Vagina (tissue), 2 donors: ENCODE data around the gene CARS2. TPM values are rescaled to one million over a fixed set of nuclear protein-coding genes. Genes with fewer than 3 reads are reported as not detected.

ENCODE experiments used
- DNase-seq, 2 donors: peaks; one replicate each; pipeline ENCODE4 v3.0.0-alpha.2; 2017; ENCODE audit errors: extremely low spot score in 2 of 2
- H3K27ac ChIP-seq: fragments of 200-600 bp; sonication (generic); one replicate; pipeline ENCODE4 v1.5.1; 2019
- H3K27me3 ChIP-seq: fragments of 200-600 bp; sonication (generic); one replicate; pipeline ENCODE4 v1.5.1; 2019
- H3K36me3 ChIP-seq, 2 donors: fragments of 200-600 bp; sonication (generic); one replicate each; pipeline ENCODE4 v1.5.1; 2017 to 2019
- H3K4me1 ChIP-seq: fragments of 200-600 bp; sonication (generic); one replicate; pipeline ENCODE4 v1.5.1; 2019
- H3K4me3 ChIP-seq, 2 donors: fragments of 200-600 bp; sonication (generic); 1 replicate in 1 of 2; 2 replicates in 1 of 2; pipeline ENCODE4 v1.5.1; 2016 to 2019
- H3K9me3 ChIP-seq: fragments of 200-600 bp; sonication (generic); one replicate; pipeline ENCODE4 v1.5.1; 2019
- POLR2A ChIP-seq, 2 donors: fragments of 450-650 bp; IDR thresholded peaks; one replicate each; pipeline ENCODE4 v1.6.1; 2017; ENCODE audit warnings: antibody characterized with exemption in 2 of 2, mild to moderate bottlenecking in 2 of 2, moderate library complexity in 2 of 2
- POLR2AphosphoS5 ChIP-seq, 2 donors: sonication (generic); formaldehyde crosslinking; IDR thresholded peaks; one replicate each; pipeline ENCODE4 v1.9.0; 2017; ENCODE audit warnings: antibody characterized with exemption in 2 of 2, mild to moderate bottlenecking in 2 of 2, low read depth in 1 of 2; ENCODE audit not compliant: insufficient read depth in 1 of 2
- intact Hi-C: fragments of 100-400 bp; cut with DNase I; formaldehyde crosslinking; loops from one replicate; pipeline ENCODE4 v1.15.1; 2023
- total RNA-seq: library from RNA; depleted of rRNA; stranded (reverse); fragments of >200 nt; gene quantifications from one replicate; pipeline ENCODE4 v1.2.3, GENCODE V29; 2016
- TF ChIP-seq, protein P1 (sequence below), 3 experiments: fragments of 450-650 bp in 2 of 3; fragments of 200-600 bp in 1 of 3; sonication (generic) in 1 of 3; IDR thresholded peaks; one replicate each; pipeline ENCODE4 v1.5.1; 2017 to 2019; ENCODE audit warnings: antibody characterized with exemption in 3 of 3, mild to moderate bottlenecking in 2 of 3, moderate library complexity in 2 of 3

CARS2 gene
- total RNA-seq, 1 donor from 2014 or later = 65.1 TPM

DNA sequence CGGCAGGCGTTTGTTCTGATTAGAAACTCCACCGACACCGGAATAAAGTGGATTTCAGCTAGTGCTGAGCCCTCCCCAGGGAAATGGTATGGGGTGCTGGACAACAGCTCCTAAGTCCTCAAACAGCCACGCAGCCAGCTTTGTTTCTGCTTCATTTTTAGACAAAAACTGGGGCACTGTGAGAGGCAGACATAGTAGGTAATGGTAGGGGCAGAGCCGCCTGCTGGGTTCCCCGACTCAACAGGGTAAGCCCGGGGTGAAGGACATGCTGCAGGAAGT is 39.7 kb downstream of the CARS2 start:
- Histone ChIP-seq H3K4me3 (no peak overlapping the region), H3K27me3 (no peaks in the 10 kb centered on the region), H3K9me3 (no peaks in the 10 kb centered on the region), H3K36me3 (peaks cover 0 to 71% of the 10 kb centered on the region in 2 donors), H3K27ac (no peak overlapping the region), H3K4me1 (no peaks in the 10 kb centered on the region)
- TF ChIP-seq POLR2AphosphoS5 (IDR thresholded peaks at IDR 0.05; ENCODE audit: insufficient read depth in 1 of 2, low read depth in 1 of 2) (no peak), POLR2A (IDR thresholded peaks at IDR 0.05) (no peak)
- TF ChIP-seq, protein P1, sequence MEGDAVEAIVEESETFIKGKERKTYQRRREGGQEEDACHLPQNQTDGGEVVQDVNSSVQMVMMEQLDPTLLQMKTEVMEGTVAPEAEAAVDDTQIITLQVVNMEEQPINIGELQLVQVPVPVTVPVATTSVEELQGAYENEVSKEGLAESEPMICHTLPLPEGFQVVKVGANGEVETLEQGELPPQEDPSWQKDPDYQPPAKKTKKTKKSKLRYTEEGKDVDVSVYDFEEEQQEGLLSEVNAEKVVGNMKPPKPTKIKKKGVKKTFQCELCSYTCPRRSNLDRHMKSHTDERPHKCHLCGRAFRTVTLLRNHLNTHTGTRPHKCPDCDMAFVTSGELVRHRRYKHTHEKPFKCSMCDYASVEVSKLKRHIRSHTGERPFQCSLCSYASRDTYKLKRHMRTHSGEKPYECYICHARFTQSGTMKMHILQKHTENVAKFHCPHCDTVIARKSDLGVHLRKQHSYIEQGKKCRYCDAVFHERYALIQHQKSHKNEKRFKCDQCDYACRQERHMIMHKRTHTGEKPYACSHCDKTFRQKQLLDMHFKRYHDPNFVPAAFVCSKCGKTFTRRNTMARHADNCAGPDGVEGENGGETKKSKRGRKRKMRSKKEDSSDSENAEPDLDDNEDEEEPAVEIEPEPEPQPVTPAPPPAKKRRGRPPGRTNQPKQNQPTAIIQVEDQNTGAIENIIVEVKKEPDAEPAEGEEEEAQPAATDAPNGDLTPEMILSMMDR (IDR thresholded peaks at IDR 0.05) = no peak
- no peak for DNase-seq
- intact Hi-C loops = no loop called here

DNA sequence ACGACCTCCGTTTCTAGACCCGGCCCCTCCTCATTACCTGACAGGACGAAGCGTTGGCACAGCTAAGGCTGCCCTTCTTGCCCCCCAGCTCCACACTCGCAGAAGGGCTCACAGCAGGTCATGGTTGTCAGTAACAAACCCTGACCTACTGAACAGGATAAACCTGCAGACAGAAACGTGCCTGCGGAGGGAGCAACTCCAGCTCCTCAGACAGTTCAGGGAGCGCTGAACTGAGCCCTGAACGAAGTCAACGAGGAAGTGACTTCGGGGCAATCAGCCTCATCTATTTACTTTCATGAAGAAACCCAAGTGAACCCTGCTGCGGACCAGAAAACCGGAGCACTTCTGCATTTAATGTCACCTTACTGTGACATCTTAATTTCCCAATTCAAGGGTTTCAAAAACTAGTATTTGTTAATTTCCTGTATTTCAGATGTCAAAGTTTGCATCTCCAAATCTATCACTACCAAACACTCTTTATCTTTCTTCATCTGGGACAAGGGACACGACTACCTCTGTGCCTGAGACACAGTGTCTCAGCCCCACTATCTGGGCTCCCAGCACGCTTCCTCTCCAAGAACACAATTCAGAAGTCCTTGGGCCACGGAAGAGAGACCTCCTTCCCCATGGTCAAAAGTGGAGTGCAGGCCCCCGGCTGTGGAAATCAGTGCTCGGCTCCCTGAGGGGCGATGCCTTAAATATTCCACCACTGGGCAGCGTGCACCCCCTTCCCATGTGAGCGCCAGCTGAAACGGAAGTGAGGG is 40.2 kb downstream of the CARS2 start:
- no peaks in the 10 kb centered on the region for H3K9me3 ChIP-seq
- H3K36me3 ChIP-seq = peaks cover 0 to 76% of the 10 kb centered on the region in 2 donors
- DNase-seq = no peak
- H3K27ac ChIP-seq = no peak overlapping the region
- no peaks in the 10 kb centered on the region for H3K4me1 ChIP-seq
- intact Hi-C loops = no loop called here
- H3K4me3 ChIP-seq = no peak overlapping the region
- TF ChIP-seq, protein P1 (IDR thresholded peaks at IDR 0.05) = no peak
- no peak for TF ChIP-seq POLR2AphosphoS5 (IDR thresholded peaks at IDR 0.05; ENCODE audit: insufficient read depth in 1 of 2, low read depth in 1 of 2)
- no peak for TF ChIP-seq POLR2A (IDR thresholded peaks at IDR 0.05)
- no peaks in the 10 kb centered on the region for H3K27me3 ChIP-seq

DNA sequence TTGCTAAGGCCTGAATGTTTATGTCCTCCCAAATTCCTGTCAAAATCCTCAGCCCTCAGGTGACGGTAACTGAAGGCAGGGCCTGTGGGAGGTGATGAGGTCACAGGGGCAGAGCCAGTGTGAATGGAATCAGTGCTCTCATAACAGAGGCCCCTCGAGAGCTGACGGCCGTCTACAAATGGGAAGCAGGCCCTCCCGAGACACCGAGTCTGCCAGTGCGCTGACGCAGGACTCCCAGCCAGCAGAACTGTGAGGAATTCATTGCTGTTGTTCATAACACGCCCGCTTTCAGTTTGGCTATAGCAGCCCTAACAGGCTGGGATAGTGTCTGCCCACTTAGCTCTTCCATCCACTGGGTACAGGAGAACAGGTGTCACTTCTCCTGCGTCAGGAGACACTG is 41.2 kb downstream of the CARS2 start:
- no peaks in the 10 kb centered on the region for H3K4me1 ChIP-seq
- H3K27me3 ChIP-seq = no peaks in the 10 kb centered on the region
- peaks cover 0 to 77% of the 10 kb centered on the region in 2 donors for H3K36me3 ChIP-seq
- intact Hi-C loops = no loop called here
- H3K27ac ChIP-seq = no peak overlapping the region
- no peak for TF ChIP-seq POLR2AphosphoS5 (IDR thresholded peaks at IDR 0.05; ENCODE audit: insufficient read depth in 1 of 2, low read depth in 1 of 2)
- TF ChIP-seq, protein P1 (IDR thresholded peaks at IDR 0.05) = no peak
- TF ChIP-seq POLR2A (IDR thresholded peaks at IDR 0.05) = no peak
- H3K9me3 ChIP-seq = no peaks in the 10 kb centered on the region
- no peak overlapping the region for H3K4me3 ChIP-seq
- no peak for DNase-seq

DNA sequence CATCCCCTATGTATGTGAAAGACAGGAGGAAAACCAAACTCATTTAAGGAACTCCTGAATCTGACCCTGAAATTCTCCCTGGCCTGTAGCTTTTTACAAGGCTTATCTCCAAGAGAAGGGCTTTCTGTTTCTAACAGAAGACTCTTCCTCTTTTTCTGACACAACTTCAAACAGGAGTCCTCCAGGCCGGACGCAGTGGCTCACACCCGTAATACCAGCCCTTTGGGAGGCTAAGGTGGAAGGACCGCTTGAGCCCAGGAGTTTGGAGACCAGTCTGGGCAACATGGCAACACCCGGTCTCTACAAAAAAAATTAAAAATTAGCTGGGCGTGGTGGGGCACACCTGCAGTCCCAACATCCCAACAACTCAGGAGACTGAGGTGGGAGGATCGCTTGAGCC is 41.9 kb downstream of the CARS2 start:
- H3K36me3 ChIP-seq = peaks cover 0 to 74% of the 10 kb centered on the region in 2 donors
- TF ChIP-seq POLR2A (IDR thresholded peaks at IDR 0.05) = no peak
- TF ChIP-seq POLR2AphosphoS5 (IDR thresholded peaks at IDR 0.05; ENCODE audit: insufficient read depth in 1 of 2, low read depth in 1 of 2) = no peak
- TF ChIP-seq, protein P1 (IDR thresholded peaks at IDR 0.05) = no peak
- intact Hi-C loops = no loop called here
- H3K9me3 ChIP-seq = no peaks in the 10 kb centered on the region
- no peak for DNase-seq
- no peak overlapping the region for H3K27ac ChIP-seq
- no peaks in the 10 kb centered on the region for H3K27me3 ChIP-seq
- H3K4me3 ChIP-seq = no peak overlapping the region
- no peaks in the 10 kb centered on the region for H3K4me1 ChIP-seq

DNA sequence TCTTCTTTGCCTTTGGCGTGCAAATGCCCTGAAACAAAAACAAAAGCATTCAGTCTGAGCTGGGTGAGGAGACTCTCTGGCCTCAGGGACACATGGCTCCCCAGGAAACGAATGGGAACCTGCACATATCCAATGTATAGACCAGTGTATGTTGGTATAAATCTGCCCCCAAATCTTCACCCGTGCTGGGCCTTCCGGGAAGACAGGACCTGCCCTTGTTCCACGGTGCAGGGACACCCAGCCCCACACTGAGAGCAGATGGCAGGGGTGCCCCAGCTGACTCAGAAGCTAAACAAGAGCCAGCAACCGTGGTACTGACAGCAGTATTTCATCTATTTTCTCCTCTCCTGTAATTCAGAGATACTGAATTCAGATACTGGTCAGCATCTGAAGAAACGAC is 42.4 kb downstream of the CARS2 start:
- TF ChIP-seq, protein P1 (IDR thresholded peaks at IDR 0.05) = no peak
- no peak for TF ChIP-seq POLR2AphosphoS5 (IDR thresholded peaks at IDR 0.05; ENCODE audit: insufficient read depth in 1 of 2, low read depth in 1 of 2)
- no peak for TF ChIP-seq POLR2A (IDR thresholded peaks at IDR 0.05)
- H3K9me3 ChIP-seq = no peaks in the 10 kb centered on the region
- DNase-seq = no peak
- H3K4me3 ChIP-seq = no peak overlapping the region
- no peaks in the 10 kb centered on the region for H3K4me1 ChIP-seq
- intact Hi-C loops = no loop called here
- peaks cover 0 to 74% of the 10 kb centered on the region in 2 donors for H3K36me3 ChIP-seq
- no peaks in the 10 kb centered on the region for H3K27me3 ChIP-seq
- H3K27ac ChIP-seq = no peak overlapping the region
